GM19099 (cell line): Measurements from ENCODE around the gene FBLN5.

Source experiments
- POLR2A ChIP-seq: IDR thresholded peaks from 3 replicates; pipeline ENCODE4 v1.6.1; 2011; ENCODE audit warnings: low read depth; ENCODE audit not compliant: insufficient read length; ENCODE audit errors: extremely low read depth

FBLN5 gene

DNA sequence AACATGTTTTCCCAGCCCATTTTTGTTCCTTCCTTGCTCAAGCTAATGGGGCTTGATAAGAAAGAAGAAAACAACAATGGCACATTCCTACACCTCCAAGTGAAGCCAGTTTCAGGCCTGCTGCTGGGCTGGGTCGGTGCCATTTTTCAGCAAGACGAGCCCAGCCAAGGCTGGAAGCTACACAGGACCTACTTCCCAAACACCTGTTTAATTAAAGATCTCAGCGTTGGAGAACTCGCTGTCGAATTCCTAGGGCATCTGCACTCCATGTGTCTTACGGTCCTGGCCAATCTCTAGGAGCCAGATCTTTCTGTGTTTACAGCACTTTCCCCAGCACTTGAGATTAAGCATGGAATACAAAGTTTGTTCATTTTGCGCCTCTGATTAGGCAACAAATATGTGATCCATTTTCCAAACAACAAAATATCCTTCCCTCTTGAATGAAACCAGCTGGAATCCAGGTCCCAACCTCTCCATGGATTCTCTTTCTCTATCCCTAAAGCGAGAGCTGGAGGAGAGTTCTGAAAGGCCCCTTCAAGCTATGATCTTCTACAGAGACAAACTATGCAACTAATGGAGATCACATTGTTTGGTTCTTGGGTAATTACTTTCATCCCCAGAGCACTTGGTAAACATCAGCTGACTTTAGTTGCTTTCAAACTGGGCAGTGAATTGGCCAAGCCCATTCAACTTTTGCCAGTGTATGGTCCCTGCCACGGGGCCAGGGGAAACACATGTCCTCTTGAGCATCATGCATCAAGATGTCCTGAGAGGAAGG is 45.9 kb downstream of the FBLN5 start:
- TF ChIP-seq POLR2A: no peak

DNA sequence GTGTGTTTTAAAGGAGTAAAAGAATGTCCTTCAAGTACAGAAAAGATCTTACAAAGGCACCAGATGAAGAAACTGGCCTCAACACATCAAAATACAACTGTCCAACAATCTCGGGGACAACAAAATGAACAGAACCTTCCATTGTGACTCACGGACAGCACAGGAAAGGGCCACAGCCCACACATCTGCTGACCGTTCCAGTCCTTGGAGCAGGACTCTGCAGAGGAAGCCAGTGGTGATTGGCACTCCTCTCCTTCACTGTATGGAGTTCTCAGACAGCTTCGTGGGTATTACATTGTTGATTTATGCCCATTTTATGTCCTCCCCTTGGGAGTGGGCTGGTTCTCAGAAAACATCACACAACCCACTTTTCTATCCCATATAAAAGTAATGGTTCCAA is 47.7 kb downstream of the FBLN5 start:
- TF ChIP-seq POLR2A: no peak

DNA sequence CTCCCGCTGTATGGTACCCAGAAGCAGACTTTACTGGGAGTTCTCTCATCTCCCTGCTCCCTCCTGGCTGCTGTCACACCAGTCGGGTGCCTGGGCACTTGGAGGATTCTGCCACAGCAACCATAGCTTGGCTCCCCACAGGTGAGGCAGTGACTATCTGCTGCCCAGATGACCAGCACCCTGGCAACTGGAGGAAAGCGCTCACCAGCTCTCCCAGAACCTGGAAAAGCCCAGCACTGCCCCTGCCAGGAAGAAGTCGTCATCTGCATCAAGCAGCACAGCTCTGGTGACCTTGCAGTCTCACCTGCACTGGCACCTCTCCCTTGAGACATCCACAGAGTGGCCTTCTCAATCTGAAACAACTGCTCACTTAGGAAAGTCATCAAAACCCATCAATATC is 48.3 kb downstream of the FBLN5 start:
- no peak for TF ChIP-seq POLR2A

DNA sequence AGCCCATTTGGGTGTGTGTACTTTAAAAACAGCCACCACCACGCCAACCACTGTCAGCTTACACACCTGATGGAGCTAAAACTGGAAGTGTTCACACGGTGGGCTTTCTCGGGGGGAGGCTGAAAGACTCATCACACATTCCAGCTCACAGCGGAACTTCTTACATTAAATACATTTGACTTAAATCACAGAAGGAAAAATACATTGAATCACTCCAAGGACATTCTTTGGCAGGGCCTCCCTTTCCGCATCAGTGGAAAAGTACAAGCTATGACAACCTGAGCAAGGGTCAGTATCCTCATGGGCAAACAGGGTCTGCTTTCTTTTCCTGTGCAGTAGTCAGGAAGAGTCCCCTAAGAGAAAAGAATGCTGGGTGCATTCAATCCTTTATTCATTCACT is 49.1 kb downstream of the FBLN5 start:
- no peak for TF ChIP-seq POLR2A

DNA sequence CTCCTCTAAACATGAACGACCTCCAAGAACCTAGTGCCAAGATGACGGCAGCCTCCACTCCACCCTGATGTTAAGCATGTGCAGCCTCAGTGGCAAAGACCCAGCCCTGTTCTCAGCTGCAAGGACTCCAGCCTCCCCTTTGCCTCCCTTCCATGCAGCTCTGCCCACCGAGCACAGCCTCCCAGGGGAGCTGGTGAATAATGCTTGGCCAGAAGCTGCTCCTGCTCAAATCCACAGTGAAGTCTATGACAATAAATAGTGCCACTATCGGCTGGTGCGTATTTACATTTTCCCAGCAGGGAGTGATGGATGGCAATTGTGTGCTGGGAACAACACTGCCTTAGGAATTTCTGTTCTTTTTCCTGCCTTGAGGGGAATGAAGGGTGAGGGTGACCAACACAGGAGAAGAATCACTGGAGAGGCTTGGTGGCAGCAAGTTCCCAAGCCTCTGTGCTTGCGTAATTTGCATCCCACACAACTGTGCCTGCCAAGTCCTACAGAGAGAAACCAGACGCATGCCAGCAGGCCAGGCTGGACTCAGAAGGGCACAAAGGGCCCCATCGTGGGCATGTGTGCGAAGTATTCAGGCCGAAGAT is 50.3 kb downstream of the FBLN5 start:
- TF ChIP-seq POLR2A: no peak

DNA sequence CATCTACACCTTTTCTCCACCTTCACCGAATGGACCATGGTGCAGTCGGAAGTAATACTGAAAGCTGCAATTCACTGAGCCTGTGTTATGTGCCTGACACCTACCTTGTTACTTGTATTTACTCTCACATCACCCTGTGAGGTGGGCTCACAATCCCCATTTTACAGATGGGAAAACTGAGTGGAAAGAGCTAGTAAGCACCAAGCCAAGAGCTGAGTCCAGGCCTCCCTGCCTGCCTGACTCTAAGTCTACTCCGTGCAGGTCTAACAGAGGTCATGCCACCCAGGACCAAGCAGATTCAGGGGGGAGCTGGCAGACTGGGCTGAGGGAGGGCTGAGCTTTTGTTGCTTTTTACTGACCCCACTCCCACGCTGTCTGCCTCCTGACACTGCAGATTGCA is 51.1 kb downstream of the FBLN5 start:
- no peak for TF ChIP-seq POLR2A

DNA sequence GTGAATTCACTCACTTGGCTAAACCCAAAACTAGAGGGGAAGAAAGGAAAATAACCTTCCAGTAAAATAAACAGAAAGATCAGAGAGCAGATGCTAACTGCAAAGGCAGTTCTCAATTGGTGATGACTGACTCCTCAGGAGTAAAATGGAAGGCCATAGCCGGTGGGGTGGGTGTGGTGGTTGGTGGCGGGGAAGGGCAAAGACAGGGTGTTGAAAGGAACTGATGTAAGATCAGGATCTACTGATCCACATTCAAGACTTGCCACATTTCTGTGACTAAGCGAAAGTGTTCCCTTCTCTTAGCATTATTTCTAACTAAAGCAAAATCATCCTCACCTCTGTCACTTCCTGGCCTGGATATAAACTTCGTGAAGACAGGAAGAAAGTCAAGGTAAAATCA is 53.8 kb downstream of the FBLN5 start:
- no peak for TF ChIP-seq POLR2A

DNA sequence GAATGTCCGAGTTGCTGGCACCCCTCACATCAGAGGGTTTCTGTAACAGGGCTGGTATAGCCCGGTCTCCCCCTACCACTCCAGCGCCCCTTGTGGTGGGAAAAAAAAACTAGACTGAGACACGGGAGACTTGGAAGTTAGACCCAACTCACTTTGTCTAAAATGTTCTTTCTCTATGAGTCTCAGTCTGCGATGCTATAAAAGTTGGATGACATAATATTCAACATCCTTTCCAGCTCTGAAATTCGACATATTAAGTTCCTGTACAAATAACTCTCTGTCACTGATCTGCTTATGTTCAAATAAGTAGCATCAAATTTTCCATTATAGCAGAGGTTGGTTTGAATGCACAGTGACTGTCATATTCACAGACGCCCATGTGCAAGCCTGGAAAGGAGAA is 54.5 kb downstream of the FBLN5 start:
- TF ChIP-seq POLR2A: no peak

DNA sequence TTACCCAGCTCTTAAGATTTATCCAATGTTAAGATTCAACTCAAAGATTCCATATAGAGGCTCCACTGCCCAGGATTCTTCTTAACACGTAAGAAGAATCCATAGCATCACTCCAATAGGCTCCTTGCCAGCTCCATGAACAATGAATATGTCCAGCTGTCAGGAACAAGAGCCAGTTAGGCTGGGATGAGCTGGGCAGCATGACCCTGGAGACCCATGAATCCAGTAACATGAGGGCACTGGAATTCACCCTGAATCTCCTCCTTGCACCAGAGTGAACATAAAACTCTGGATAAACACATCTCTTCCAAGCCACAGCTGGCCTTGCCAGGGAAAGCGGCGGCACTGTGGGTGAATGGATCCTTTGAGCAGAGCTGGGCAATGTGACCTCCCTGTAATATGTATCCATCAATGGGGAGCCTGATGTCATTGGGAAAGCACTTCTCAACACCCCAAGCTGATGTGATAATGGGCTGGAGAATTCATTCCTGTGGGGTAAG is 55.7 kb downstream of the FBLN5 start:
- no peak for TF ChIP-seq POLR2A

DNA sequence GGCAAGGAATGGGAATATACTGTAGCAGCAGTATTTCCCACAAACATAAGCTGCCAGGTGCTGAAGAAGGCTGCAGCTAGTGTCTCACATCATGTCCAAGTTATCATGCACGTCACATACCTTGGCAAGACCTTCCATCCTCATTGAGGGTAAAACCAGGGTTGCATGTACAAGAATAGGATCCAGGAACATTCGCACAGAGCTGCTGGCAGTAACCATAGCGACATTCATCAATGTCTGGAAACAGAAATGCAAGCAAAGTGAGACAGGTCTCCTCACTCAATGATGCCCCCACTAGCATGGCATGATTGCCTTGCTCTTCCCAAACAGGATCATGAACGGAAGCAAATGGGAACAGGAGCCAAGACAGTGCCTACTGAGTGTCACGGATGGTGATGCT is 56.4 kb downstream of the FBLN5 start:
- no peak for TF ChIP-seq POLR2A

DNA sequence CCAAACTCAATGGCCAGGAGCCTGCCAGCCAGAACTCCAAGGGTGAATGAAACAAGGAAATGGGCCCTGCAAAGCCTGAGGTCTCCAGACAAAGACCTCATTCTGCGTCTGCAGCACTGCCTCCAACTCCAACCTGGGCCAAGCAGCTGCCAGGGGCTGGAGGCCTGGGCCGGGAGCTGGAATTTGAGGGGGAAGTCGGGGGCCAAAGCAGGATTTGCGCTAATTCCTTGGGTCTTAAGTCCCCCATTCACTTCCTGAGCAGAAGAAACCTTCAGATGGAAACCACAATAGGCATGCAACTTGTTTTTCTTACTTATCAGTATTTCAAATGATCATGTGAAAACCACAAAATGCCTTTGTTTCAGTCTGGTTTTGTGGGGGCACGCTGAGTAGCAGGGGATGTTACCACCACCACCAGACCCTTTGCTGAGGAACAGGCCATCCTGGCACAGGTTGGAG is 57.2 kb downstream of the FBLN5 start:
- no peak for TF ChIP-seq POLR2A

DNA sequence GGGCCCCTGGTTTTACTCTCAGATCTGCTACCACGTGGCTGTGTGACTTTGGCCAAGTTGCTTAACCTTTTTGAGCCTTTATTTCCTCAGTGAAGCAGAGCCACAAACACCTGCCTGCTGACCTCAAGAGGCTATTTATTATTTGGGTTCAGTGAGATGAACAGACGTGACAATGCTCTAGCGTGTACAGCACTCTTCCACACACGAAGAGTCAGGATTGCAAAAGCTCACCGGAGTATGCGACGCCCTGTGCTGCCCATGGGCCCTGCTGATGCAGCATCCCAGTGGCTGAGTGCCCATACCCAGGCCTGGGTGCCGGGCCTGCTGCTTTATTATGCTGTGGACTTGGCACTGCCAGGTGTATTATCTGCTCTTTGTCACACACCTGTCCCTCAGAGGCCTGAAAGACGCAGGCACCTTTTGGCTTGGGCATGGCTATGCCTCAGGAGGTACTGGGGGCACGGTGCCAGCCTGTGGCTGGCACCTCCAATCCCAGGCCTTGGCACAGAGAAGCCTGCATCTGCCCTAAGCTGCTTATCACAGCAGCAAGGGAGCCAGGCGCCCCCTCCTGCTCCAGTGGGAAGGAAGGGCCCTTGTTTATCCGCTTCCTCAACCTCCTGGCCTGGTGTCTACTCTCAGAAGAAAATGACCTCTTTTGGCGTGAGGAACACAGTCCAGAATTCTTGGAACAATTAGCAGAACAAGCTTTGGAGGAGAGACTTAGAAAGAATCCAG is 57.9 kb downstream of the FBLN5 start:
- TF ChIP-seq POLR2A: no peak

DNA sequence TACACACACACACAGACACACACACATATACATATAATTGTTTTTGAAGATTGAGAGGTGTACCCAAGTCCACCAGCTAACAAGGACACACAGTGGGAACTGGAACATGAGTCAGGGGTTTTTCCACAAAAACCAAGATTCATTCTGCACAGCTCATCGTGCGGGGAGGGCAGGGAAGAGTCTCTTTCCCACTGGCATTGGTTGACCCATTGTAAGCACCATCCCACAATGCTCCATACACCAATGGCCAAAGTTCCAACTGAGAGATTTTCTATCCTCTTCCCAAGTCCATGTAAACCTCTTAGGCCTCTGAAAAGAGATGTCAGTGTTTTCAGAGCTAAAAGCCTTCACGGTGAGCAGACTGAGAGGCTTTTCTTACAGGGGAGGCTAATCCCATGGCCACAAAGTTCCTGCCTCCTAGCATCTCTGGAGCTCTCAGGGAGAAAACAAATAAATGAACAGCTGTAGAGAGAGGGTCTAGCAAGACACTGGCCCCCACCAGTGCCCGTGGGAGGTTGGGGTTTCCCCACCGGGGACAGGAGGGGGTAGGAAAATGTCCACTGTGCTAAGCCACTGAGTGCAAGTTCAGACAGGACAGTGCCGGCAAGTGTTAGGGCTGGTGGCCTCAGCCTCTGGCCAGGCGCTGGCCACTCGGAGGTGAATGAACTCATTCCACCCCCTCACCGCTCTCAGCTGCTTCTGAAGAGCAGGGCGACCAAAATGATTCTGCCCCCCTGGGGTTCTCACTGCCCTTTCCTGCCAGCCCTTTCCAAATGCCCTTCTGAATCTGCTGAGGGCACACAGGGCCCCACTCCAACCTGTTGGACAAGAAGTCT is 58.6 kb downstream of the FBLN5 start:
- TF ChIP-seq POLR2A: no peak

DNA sequence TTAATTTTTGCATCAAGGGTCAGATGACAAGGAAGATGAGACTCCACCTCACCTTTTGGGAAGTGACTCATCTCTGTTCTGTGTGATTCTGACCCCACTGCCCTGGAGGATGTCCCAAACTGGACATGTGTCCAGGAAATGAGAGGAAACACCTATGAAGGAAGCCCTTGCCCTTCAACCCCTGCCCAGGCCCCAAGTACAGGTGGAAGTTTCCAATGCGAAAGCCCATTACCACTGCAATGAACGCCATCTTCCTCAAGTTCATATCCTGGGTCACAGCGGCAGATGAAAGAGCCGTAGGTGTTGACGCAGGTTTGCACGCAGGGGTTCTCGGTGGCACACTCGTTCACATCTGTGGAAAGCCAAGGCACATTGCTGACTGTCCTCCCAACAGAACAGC is 60.5 kb downstream of the FBLN5 start:
- no peak for TF ChIP-seq POLR2A

DNA sequence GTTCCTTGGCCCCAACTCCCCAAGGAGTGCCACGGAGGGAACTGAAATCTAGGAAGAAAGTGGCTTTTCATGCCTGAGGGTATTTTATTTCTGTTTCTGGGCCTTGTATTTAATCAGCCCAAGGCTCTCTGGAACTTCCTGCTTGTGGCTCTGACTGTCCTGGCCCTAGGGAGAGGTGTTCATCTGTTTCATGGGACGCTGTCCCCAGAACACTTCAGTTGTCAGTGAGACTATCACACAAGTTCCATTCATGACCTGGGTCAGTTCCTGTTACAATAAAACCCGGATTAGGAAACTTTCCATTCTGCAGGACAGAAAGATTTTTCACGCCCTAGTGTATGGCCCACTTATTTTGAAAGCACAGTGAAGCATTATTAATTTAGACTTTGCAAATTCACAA is 61.7 kb downstream of the FBLN5 start:
- TF ChIP-seq POLR2A: no peak
